ENCODE measurements around the gene FRMPD2.
"Not testable (repeated sequence)": the region's sequence is repeated elsewhere in the genome, so short reads cannot be mapped to it uniquely, and the experiment has no call there.

The FRMPD2 gene

DNA sequence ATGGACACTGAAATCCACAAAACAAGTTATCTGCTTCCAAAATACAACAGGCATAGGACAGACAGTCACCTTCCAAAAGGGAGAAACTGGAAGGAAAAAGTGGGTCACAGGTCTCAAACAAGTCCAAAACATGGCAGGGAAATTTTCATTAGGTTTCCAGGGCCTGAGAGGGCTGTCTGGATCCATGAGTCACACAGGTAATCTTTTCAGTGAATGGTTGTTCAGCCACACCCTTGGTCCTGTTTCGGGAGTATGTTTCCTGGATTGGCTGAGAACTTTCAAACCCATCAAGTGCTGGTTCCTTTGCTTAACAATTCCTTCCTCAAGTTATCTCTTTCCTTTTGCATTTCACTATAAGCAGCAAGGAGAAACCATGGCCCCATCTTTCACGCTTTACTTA, 145.5 kb downstream of the FRMPD2 start:
- in situ Hi-C loops (cut with MboI; ENCODE audit: low pct_unique_long_range_greater_than_20kb, low sequenced_read_pairs, unreplicated experiment); DNase-seq (ENCODE audit: low spot score): not testable (repeated sequence)

DNA sequence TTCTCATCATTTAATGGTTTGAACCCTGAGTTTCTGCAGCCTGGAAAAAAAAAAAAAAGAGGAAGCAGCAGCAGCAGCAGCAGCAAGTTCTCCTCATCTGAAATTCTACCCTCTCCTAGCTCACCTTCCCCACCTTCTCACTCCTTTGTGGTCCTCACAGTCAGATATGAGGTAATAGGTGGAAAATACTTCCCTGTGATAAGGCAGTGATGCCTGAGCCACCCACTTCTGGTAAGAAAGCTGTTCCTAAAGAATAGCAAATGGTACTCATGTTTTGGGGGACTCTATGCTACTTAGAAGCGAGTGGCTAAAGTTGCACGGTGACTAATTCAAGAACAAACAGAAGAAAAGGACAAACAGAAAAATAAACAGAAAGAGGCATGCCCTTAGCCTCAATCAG, 148.2 kb downstream of the FRMPD2 start:
- in situ Hi-C loops (cut with MboI; ENCODE audit: low pct_unique_long_range_greater_than_20kb, low sequenced_read_pairs, unreplicated experiment); DNase-seq (ENCODE audit: low spot score): not testable (repeated sequence)

GRCh38 chr10:48125631-48126030, 148.9 kb downstream of the FRMPD2 start:
- DNase-seq (ENCODE audit: low spot score); in situ Hi-C loops (cut with MboI; ENCODE audit: low pct_unique_long_range_greater_than_20kb, low sequenced_read_pairs, unreplicated experiment): not testable (repeated sequence)

DNA sequence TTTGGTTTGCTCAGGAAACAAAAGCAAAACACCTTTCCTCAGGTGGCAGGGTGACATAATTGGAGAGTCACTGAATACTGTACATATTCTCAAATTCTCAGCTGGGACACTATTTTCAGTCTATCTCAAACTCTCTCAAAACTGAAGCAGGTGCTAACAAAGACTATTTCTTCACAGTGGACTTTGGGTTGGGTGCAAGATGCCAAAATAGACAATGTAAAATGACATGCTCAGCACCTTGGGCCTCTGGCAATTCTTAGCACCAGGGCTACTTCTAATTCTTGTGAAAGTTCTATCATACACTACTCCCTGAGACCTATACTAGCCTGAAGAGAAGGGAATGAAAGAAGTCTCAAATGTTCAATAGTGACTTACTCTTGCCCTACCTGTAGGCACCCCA, 151.9 kb downstream of the FRMPD2 start:
- in situ Hi-C loops (cut with MboI; ENCODE audit: low pct_unique_long_range_greater_than_20kb, low sequenced_read_pairs, unreplicated experiment); DNase-seq (ENCODE audit: low spot score): not testable (repeated sequence)

- in situ Hi-C loops (cut with MboI; ENCODE audit: low pct_unique_long_range_greater_than_20kb, low sequenced_read_pairs, unreplicated experiment); DNase-seq (ENCODE audit: low spot score): not testable (repeated sequence)
Observed at GRCh38 chr10:48110277-48110676, 164.2 kb downstream of the FRMPD2 start.

Data from GM13977 (cell line).